ENCODE data around the gene MILR1.
"Not testable (repeated sequence)": the region's sequence is repeated elsewhere in the genome, so short reads cannot be mapped to it uniquely, and the experiment has no call there.

MILR1 gene

GRCh38 chr17:64448665-64449512 lies at the start of gene MILR1:
Gene MILR1 (plus strand): TSS chr17:64449115. CDS start chr17:64449169, 54 bp downstream.
- in situ Hi-C loops (cut with MboI; ENCODE audit: low sequenced_read_pairs), result no loop called here

- in situ Hi-C loops (cut with MboI; ENCODE audit: low sequenced_read_pairs), result no loop called here
These were observed 49.2 kb upstream of the MILR1 start for GRCh38 chr17:64399767-64400156.

- in situ Hi-C loops (cut with MboI; ENCODE audit: low sequenced_read_pairs), result no loop called here
These were observed 48.3 kb upstream of the MILR1 start for GRCh38 chr17:64400642-64401041.

GRCh38 chr17:64401244-64401860 lies 47.6 kb upstream of the MILR1 start:
- in situ Hi-C loops (cut with MboI; ENCODE audit: low sequenced_read_pairs), result no loop called here

GRCh38 chr17:64401941-64402340 lies 47.0 kb upstream of the MILR1 start:
- in situ Hi-C loops (cut with MboI; ENCODE audit: low sequenced_read_pairs), result no loop called here

GRCh38 chr17:64402469-64402868 lies 46.4 kb upstream of the MILR1 start:
- in situ Hi-C loops (cut with MboI; ENCODE audit: low sequenced_read_pairs), result no loop called here

- in situ Hi-C loops (cut with MboI; ENCODE audit: low sequenced_read_pairs), result no loop called here
These were observed 44.9 kb upstream of the MILR1 start for GRCh38 chr17:64403881-64404460.

- in situ Hi-C loops (cut with MboI; ENCODE audit: low sequenced_read_pairs), result no loop called here
These were observed 42.4 kb upstream of the MILR1 start for GRCh38 chr17:64406321-64407200.

GRCh38 chr17:64410750-64411490 lies 38.0 kb upstream of the MILR1 start:
- in situ Hi-C loops (cut with MboI; ENCODE audit: low sequenced_read_pairs), result no loop called here

GRCh38 chr17:64411999-64412771 lies 36.7 kb upstream of the MILR1 start:
- in situ Hi-C loops (cut with MboI; ENCODE audit: low sequenced_read_pairs), result no loop called here

- in situ Hi-C loops (cut with MboI; ENCODE audit: low sequenced_read_pairs), result no loop called here
These were observed 36.0 kb upstream of the MILR1 start for GRCh38 chr17:64412944-64413381.

- in situ Hi-C loops (cut with MboI; ENCODE audit: low sequenced_read_pairs), result no loop called here
These were observed 35.4 kb upstream of the MILR1 start for GRCh38 chr17:64413513-64413912.

- in situ Hi-C loops (cut with MboI; ENCODE audit: low sequenced_read_pairs), result no loop called here
These were observed 30.2 kb upstream of the MILR1 start for GRCh38 chr17:64418506-64419339.

- in situ Hi-C loops (cut with MboI; ENCODE audit: low sequenced_read_pairs), result no loop called here
These were observed 28.7 kb upstream of the MILR1 start for GRCh38 chr17:64420143-64420670.

GRCh38 chr17:64422121-64422520 lies 26.8 kb upstream of the MILR1 start:
- in situ Hi-C loops (cut with MboI; ENCODE audit: low sequenced_read_pairs), result not testable (repeated sequence)

GRCh38 chr17:64423881-64424280 lies 25.0 kb upstream of the MILR1 start:
- in situ Hi-C loops (cut with MboI; ENCODE audit: low sequenced_read_pairs), result no loop called here

- in situ Hi-C loops (cut with MboI; ENCODE audit: low sequenced_read_pairs), result no loop called here
These were observed 24.5 kb upstream of the MILR1 start for GRCh38 chr17:64424324-64424849.

GRCh38 chr17:64425191-64425590 lies 23.7 kb upstream of the MILR1 start:
- in situ Hi-C loops (cut with MboI; ENCODE audit: low sequenced_read_pairs), result no loop called here
